GM21737 (cell line): ENCODE measurements around the gene ACTG1.

Experiments
- ATAC-seq: cut with Tn5 transposase; IDR thresholded peaks from one replicate; pipeline ENCODE4 v1.9.1; 2021; ENCODE audit warnings: mild to moderate bottlenecking, moderate library complexity; ENCODE audit not compliant: unreplicated experiment

ACTG1 gene

GRCh38 chr17:81545160-81545949 is 32.8 kb upstream of the ACTG1 start:
- no peak for ATAC-seq

- ATAC-seq: no peak
These were observed 31.8 kb upstream of the ACTG1 start for GRCh38 chr17:81544281-81544974.

GRCh38 chr17:81543756-81544155 is 31.2 kb upstream of the ACTG1 start:
- no peak for ATAC-seq

- ATAC-seq: no peak
These were observed 30.7 kb upstream of the ACTG1 start for GRCh38 chr17:81543339-81543675.

GRCh38 chr17:81542431-81543338 is 30.1 kb upstream of the ACTG1 start:
- no peak for ATAC-seq

- no peak for ATAC-seq
These were observed 28.5 kb upstream of the ACTG1 start for GRCh38 chr17:81541123-81541522.

- ATAC-seq: no peak
These were observed 28.1 kb upstream of the ACTG1 start for GRCh38 chr17:81540676-81541027.

GRCh38 chr17:81539961-81540675 is 27.5 kb upstream of the ACTG1 start:
- ATAC-seq: no peak

GRCh38 chr17:81539571-81539900 is 26.9 kb upstream of the ACTG1 start:
- ATAC-seq: no peak

- no peak for ATAC-seq
These were observed 26.3 kb upstream of the ACTG1 start for GRCh38 chr17:81538651-81539570.

- no peak for ATAC-seq
These were observed 25.4 kb upstream of the ACTG1 start for GRCh38 chr17:81537856-81538555.

GRCh38 chr17:81537343-81537855 is 24.8 kb upstream of the ACTG1 start:
- ATAC-seq: no peak

- ATAC-seq: no peak
These were observed 24.0 kb upstream of the ACTG1 start for GRCh38 chr17:81536299-81537290.

GRCh38 chr17:81535480-81536298 is 23.1 kb upstream of the ACTG1 start:
- no peak for ATAC-seq

- no peak for ATAC-seq
These were observed 22.4 kb upstream of the ACTG1 start for GRCh38 chr17:81535007-81535328.

- no peak for ATAC-seq
These were observed 21.8 kb upstream of the ACTG1 start for GRCh38 chr17:81534157-81535006.
